ENCODE results near the gene CFAP97.

The CFAP97 gene

DNA sequence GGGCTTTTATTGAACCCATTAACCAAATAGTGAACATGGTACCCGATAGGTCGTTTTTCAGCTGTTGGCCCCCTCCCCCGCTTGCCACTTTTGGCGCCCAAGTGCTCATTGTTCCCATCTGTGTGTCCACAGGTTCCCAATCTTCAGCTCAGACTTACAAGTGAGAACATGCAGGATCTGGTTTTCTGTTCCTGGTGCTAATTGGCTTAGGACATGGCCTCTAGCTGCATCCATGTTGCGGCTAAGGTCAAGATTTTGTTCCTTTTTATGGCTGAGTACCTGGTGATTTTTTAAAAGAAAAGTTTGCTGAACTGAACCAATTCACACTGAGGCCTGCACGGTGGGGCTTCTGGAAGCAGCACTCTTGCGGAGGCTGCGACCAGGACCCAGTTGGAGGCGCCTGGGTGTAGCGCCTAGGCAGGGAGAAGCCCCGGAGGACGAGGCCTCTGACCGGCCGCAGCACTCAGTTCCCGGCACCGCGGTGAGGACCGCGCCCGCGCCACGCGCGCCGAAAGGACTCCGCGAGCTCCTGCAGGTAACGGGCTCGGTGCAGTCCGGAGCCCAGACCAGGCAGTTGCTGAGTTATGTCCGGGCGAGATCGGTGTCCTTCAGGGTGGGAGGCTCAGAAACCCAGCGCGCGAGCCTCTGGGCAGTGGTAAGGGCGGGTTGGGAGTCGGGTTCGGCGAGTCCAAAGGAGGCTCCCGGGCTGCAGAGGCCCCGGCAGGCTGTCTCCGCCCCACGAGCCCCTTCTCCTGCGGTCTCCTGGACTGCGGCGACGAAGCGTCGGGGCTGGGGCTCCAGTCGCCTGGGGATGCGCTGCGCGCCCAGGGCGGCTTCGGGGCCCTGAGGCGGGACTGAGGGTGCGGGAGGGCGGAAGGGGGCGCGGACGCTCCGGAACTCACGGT, 76.5 kb downstream of the CFAP97 start:
- Histone ChIP-seq H3K4me3 (replicated peaks; ENCODE audit: insufficient read depth, low read length) (peak overlapping the region; percentile 21), H3K27ac (replicated peaks) (no peak overlapping the region), H3K27me3 (ENCODE audit: insufficient read depth, poor library complexity, severe bottlenecking) (peaks cover 37% of the 10 kb centered on the region)
- DNase-seq (ENCODE audit: low read depth in 1 of 2, low spot score in 1 of 2): no peak
- no peak for TF ChIP-seq POLR2AphosphoS5 (IDR thresholded peaks at IDR 0.05; ENCODE audit: low read depth)
- TF ChIP-seq, protein P1, sequence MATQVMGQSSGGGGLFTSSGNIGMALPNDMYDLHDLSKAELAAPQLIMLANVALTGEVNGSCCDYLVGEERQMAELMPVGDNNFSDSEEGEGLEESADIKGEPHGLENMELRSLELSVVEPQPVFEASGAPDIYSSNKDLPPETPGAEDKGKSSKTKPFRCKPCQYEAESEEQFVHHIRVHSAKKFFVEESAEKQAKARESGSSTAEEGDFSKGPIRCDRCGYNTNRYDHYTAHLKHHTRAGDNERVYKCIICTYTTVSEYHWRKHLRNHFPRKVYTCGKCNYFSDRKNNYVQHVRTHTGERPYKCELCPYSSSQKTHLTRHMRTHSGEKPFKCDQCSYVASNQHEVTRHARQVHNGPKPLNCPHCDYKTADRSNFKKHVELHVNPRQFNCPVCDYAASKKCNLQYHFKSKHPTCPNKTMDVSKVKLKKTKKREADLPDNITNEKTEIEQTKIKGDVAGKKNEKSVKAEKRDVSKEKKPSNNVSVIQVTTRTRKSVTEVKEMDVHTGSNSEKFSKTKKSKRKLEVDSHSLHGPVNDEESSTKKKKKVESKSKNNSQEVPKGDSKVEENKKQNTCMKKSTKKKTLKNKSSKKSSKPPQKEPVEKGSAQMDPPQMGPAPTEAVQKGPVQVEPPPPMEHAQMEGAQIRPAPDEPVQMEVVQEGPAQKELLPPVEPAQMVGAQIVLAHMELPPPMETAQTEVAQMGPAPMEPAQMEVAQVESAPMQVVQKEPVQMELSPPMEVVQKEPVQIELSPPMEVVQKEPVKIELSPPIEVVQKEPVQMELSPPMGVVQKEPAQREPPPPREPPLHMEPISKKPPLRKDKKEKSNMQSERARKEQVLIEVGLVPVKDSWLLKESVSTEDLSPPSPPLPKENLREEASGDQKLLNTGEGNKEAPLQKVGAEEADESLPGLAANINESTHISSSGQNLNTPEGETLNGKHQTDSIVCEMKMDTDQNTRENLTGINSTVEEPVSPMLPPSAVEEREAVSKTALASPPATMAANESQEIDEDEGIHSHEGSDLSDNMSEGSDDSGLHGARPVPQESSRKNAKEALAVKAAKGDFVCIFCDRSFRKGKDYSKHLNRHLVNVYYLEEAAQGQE (IDR thresholded peaks at IDR 0.05; ENCODE audit: insufficient replicate concordance, low read depth): no peak
- no peak for TF ChIP-seq SPI1 (IDR thresholded peaks at IDR 0.05; ENCODE audit: borderline replicate concordance, low read depth)
- TF ChIP-seq GABPA (IDR thresholded peaks at IDR 0.05; ENCODE audit: low read depth): no peak
- TF ChIP-seq, protein P2, sequence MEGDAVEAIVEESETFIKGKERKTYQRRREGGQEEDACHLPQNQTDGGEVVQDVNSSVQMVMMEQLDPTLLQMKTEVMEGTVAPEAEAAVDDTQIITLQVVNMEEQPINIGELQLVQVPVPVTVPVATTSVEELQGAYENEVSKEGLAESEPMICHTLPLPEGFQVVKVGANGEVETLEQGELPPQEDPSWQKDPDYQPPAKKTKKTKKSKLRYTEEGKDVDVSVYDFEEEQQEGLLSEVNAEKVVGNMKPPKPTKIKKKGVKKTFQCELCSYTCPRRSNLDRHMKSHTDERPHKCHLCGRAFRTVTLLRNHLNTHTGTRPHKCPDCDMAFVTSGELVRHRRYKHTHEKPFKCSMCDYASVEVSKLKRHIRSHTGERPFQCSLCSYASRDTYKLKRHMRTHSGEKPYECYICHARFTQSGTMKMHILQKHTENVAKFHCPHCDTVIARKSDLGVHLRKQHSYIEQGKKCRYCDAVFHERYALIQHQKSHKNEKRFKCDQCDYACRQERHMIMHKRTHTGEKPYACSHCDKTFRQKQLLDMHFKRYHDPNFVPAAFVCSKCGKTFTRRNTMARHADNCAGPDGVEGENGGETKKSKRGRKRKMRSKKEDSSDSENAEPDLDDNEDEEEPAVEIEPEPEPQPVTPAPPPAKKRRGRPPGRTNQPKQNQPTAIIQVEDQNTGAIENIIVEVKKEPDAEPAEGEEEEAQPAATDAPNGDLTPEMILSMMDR (IDR thresholded peaks at IDR 0.05; ENCODE audit: insufficient read depth, low read length): no peak

DNA sequence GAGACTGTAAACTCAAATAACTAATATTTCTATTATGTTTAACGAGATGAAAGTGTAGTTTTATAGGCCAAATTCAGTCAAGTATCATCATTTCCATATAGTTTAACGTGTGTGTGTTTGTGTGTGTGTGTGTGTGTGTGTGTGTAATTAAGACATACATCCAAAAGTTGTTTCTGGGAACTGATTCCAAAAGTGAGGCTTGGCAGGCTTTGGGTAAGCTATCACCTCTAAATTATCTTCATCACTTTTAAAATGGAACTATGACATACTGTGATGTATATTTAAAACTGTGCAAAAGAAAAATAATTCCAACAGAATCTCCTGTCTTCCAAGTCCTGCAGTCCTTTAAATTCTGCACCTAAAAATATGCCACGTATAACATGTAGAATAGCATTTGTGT, 79.8 kb downstream of the CFAP97 start:
- H3K27ac ChIP-seq (replicated peaks): no peak overlapping the region
- peaks cover 35% of the 10 kb centered on the region for H3K27me3 ChIP-seq (ENCODE audit: insufficient read depth, poor library complexity, severe bottlenecking)
- TF ChIP-seq, protein P2 (IDR thresholded peaks at IDR 0.05; ENCODE audit: insufficient read depth, low read length): no peak
- TF ChIP-seq, protein P1 (IDR thresholded peaks at IDR 0.05; ENCODE audit: insufficient replicate concordance, low read depth): no peak
- TF ChIP-seq SPI1 (IDR thresholded peaks at IDR 0.05; ENCODE audit: borderline replicate concordance, low read depth) (no peak), GABPA (IDR thresholded peaks at IDR 0.05; ENCODE audit: low read depth) (no peak), POLR2AphosphoS5 (IDR thresholded peaks at IDR 0.05; ENCODE audit: low read depth) (no peak)
- no peak overlapping the region for H3K4me3 ChIP-seq (replicated peaks; ENCODE audit: insufficient read depth, low read length)
- DNase-seq (ENCODE audit: low read depth in 1 of 2, low spot score in 1 of 2): no peak

DNA sequence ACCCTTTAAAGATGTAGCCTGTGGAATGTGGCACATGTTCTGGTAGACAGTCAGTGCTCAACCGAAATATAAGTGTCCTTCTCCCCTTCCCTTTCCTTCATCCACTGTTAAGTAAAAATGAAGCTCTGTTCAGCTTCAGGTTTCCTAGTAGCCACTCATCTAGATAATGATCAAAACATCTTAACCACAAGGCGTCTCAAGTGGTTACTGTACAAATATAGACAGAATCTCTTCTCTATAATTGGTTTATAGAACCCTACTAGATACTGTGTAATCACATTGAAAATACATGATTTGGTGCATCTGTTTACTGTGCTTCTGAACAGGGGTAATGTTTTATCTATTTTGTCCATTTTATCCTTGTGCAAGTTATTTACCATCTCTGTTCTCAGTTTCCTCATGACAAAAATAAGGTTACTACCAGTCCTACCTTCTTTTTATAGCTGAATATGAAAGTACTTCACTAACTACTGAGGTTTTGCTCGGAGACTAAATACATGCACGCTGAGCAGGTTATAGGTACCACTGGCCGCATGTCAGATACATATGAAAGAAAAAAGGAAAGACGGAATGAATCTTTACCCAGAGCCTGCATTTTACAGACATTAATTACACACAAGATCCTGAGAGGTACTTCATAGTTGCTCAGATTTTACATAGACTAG, 81.0 kb downstream of the CFAP97 start:
- Histone ChIP-seq H3K4me3 (replicated peaks; ENCODE audit: insufficient read depth, low read length) (no peak overlapping the region), H3K27ac (replicated peaks) (no peak overlapping the region), H3K27me3 (ENCODE audit: insufficient read depth, poor library complexity, severe bottlenecking) (peaks cover 23% of the 10 kb centered on the region)
- TF ChIP-seq, protein P1 (IDR thresholded peaks at IDR 0.05; ENCODE audit: insufficient replicate concordance, low read depth): no peak
- TF ChIP-seq SPI1 (IDR thresholded peaks at IDR 0.05; ENCODE audit: borderline replicate concordance, low read depth) (no peak), POLR2AphosphoS5 (IDR thresholded peaks at IDR 0.05; ENCODE audit: low read depth) (no peak), GABPA (IDR thresholded peaks at IDR 0.05; ENCODE audit: low read depth) (no peak)
- TF ChIP-seq, protein P2 (IDR thresholded peaks at IDR 0.05; ENCODE audit: insufficient read depth, low read length): no peak
- no peak for DNase-seq (ENCODE audit: low read depth in 1 of 2, low spot score in 1 of 2)

Data from HL-60 (cell line).